ENCODE results near the gene CSTB. TPM values are rescaled to one million over a fixed set of nuclear protein-coding genes. Genes with fewer than 3 reads are reported as not detected.
A peak's percentile ranks its signal among the peaks of the same experiment; 100 is the strongest.

The CSTB gene
- total and polyA plus RNA-seq, 4 donors, result 3.8 to 62.4 (median 33.7) TPM

DNA sequence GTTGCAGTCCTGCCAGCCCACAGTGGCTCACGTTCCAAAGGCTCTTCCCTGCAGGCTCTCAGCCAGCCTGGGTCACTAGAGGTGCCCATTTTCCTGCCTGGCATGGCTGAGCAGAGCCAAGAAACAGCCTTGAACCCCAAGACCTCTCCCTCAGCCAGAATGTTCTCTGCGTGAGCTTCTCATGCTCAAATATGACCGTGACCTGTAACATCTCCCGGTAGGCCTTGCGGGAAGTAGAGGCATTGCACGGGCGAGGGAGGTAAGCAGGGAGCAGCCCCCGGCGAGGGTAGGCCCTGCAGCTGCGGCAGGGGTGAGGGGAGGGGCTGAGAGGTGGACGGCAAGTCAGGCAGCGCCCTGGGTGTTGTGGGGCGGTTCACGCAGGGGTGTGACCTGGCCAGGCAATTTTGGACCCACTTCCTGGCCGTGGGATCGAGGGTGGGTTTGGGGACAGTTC is 33.3 kb upstream of the CSTB start (continued):
- TF ChIP-seq, protein P1, sequence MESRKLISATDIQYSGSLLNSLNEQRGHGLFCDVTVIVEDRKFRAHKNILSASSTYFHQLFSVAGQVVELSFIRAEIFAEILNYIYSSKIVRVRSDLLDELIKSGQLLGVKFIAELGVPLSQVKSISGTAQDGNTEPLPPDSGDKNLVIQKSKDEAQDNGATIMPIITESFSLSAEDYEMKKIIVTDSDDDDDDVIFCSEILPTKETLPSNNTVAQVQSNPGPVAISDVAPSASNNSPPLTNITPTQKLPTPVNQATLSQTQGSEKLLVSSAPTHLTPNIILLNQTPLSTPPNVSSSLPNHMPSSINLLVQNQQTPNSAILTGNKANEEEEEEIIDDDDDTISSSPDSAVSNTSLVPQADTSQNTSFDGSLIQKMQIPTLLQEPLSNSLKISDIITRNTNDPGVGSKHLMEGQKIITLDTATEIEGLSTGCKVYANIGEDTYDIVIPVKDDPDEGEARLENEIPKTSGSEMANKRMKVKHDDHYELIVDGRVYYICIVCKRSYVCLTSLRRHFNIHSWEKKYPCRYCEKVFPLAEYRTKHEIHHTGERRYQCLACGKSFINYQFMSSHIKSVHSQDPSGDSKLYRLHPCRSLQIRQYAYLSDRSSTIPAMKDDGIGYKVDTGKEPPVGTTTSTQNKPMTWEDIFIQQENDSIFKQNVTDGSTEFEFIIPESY (IDR thresholded peaks at IDR 0.05), result no peak
- TF ChIP-seq RXRA (IDR thresholded peaks at IDR 0.05), result peak; percentile 58 to 82

DNA sequence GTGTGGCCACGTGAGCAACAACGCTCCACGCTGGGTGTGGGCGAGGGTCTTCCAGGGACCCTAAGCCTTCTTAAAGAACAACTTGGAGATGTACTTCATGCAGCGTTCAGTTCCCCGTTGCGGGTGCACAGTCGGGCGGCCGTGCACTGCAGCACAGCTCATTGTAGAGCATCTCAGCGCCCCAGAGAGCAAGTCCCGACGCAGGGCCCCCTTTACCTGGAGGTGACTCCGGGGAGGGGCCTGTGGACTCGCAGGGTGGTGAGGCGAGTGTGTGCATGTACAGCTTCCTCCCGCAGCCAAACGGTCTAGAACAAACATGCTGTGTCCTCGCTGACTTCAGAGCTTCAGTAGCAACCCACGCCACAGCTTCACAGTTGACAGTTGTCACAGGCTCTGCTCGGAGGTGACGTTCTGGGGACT is 32.7 kb upstream of the CSTB start:
- 63% methylated on average over 22 of the region's 22 CpGs for WGBS
- peaks cover 0 to 3% (median under 1%) of the 10 kb centered on the region in 4 donors for H3K36me3 ChIP-seq (ENCODE audit: control insufficient read depth in 4 of 4, insufficient read depth in 3 of 4, low read depth in 1 of 4, low read length in 3 of 4)
- H3K9ac ChIP-seq (ENCODE audit: low read depth in 1 of 2, low read length in 2 of 2), result no peak overlapping the region
- H3K27ac ChIP-seq (ENCODE audit: low read depth in 1 of 2, low read length in 2 of 2), result peak overlapping the region in 1 of 2 donors; percentile 6
- TF ChIP-seq HNF4A (conservative IDR thresholded peaks at IDR 0.05), result no peak
- TF ChIP-seq RXRA (IDR thresholded peaks at IDR 0.05), result no peak
- TF ChIP-seq EGR1 (IDR thresholded peaks at IDR 0.05; ENCODE audit: low read depth in 2 of 2), result no peak
- TF ChIP-seq NR2F2 (IDR thresholded peaks at IDR 0.05), result no peak
- TF ChIP-seq, protein P2, sequence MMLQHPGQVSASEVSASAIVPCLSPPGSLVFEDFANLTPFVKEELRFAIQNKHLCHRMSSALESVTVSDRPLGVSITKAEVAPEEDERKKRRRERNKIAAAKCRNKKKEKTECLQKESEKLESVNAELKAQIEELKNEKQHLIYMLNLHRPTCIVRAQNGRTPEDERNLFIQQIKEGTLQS (IDR thresholded peaks at IDR 0.05), result no peak
- TF ChIP-seq RAD21 (IDR thresholded peaks at IDR 0.05), result no peak
- TF ChIP-seq TAF1 (conservative IDR thresholded peaks at IDR 0.05), result no peak
- TF ChIP-seq SP1 (IDR thresholded peaks at IDR 0.05), result no peak
- TF ChIP-seq, protein P3, sequence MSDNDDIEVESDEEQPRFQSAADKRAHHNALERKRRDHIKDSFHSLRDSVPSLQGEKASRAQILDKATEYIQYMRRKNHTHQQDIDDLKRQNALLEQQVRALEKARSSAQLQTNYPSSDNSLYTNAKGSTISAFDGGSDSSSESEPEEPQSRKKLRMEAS (IDR thresholded peaks at IDR 0.05), result no peak
- no peak for TF ChIP-seq FOXA1 (IDR thresholded peaks at IDR 0.05)
- TF ChIP-seq YY1 (IDR thresholded peaks at IDR 0.05), result no peak
- TF ChIP-seq GABPA (IDR thresholded peaks at IDR 0.05 in 1 of 2, conservative IDR thresholded peaks at IDR 0.05 in 1 of 2), result no peak
- TF ChIP-seq, protein P4, sequence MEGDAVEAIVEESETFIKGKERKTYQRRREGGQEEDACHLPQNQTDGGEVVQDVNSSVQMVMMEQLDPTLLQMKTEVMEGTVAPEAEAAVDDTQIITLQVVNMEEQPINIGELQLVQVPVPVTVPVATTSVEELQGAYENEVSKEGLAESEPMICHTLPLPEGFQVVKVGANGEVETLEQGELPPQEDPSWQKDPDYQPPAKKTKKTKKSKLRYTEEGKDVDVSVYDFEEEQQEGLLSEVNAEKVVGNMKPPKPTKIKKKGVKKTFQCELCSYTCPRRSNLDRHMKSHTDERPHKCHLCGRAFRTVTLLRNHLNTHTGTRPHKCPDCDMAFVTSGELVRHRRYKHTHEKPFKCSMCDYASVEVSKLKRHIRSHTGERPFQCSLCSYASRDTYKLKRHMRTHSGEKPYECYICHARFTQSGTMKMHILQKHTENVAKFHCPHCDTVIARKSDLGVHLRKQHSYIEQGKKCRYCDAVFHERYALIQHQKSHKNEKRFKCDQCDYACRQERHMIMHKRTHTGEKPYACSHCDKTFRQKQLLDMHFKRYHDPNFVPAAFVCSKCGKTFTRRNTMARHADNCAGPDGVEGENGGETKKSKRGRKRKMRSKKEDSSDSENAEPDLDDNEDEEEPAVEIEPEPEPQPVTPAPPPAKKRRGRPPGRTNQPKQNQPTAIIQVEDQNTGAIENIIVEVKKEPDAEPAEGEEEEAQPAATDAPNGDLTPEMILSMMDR (IDR thresholded peaks at IDR 0.05; ENCODE audit: low read depth, low read length, missing input control), result no peak
- H3K4me3 ChIP-seq (ENCODE audit: low read depth in 1 of 3, low read length in 3 of 3), result no peak overlapping the region
- H3K4me1 ChIP-seq (ENCODE audit: control insufficient read depth in 4 of 4, insufficient read depth in 4 of 4, low read length in 3 of 4), result peaks cover 12 to 47% (median 34%) of the 10 kb centered on the region in 4 donors
- no peak for DNase-seq (ENCODE audit: low spot score)
- no peaks in the 10 kb centered on the region for H3K27me3 ChIP-seq (ENCODE audit: control insufficient read depth in 4 of 4, insufficient read depth in 4 of 4, low read length in 3 of 4)
- no peaks in the 10 kb centered on the region for H3K9me3 ChIP-seq (ENCODE audit: control insufficient read depth in 4 of 4, low read length in 3 of 4)

DNA sequence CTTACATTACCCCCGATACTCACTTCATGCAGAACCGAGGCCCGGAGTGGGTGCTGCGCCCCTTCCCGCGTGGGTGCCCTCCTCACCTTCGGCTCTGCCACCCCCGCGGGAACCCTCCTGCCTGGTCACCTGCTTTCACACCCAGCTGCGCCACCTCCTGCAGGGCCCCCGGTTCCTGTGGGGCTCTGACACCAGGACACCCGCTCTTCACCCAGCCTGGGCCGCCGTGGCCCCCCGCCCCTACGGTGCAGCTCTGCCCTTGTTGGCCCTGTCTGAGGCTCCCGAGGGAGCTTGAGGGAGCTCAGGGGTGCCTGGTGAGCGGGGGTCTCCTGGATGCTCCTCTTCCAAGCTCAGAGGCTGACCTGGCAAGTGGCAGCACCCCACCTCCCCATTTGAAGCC is 32.3 kb upstream of the CSTB start:
- Histone ChIP-seq H3K27me3 (ENCODE audit: control insufficient read depth in 4 of 4, insufficient read depth in 4 of 4, low read length in 3 of 4) (no peaks in the 10 kb centered on the region), H3K9me3 (ENCODE audit: control insufficient read depth in 4 of 4, low read length in 3 of 4) (no peaks in the 10 kb centered on the region), H3K9ac (ENCODE audit: low read depth in 1 of 2, low read length in 2 of 2) (no peak overlapping the region), H3K4me3 (ENCODE audit: low read depth in 1 of 3, low read length in 3 of 3) (no peak overlapping the region), H3K4me1 (ENCODE audit: control insufficient read depth in 4 of 4, insufficient read depth in 4 of 4, low read length in 3 of 4) (peaks cover 12 to 47% (median 34%) of the 10 kb centered on the region in 4 donors), H3K27ac (ENCODE audit: low read depth in 1 of 2, low read length in 2 of 2) (no peak overlapping the region), H3K36me3 (ENCODE audit: control insufficient read depth in 4 of 4, insufficient read depth in 3 of 4, low read depth in 1 of 4, low read length in 3 of 4) (peaks cover 0 to 8% (median under 1%) of the 10 kb centered on the region in 4 donors)
- 89% methylated on average over 18 of the region's 18 CpGs for WGBS
- TF ChIP-seq FOXA1 (IDR thresholded peaks at IDR 0.05) (no peak), TAF1 (conservative IDR thresholded peaks at IDR 0.05) (no peak), RAD21 (IDR thresholded peaks at IDR 0.05) (no peak)
- TF ChIP-seq, protein P1 (IDR thresholded peaks at IDR 0.05), result no peak
- DNase-seq (ENCODE audit: low spot score), result no peak
